WTC11 (cell line): ENCODE data around the gene TRDMT1. TPM values are rescaled to one million over a fixed set of nuclear protein-coding genes. Genes with fewer than 3 reads are reported as not detected.

Experiments
- ATAC-seq: fragments of 200-7000 bp; cut with Tn5 transposase; 2 replicates; pipeline ENCODE4 v1.10.0; 2021; ENCODE audit warnings: mild to moderate bottlenecking, moderate library complexity
- CTCF ChIA-PET: fragments of 300-600 bp; sonication (Branson Sonifier 250); formaldehyde crosslinking; loops from one replicate; lab custom pipeline; 2021; ENCODE audit warnings: antibody characterized with exemption; lab: Charles Lee
- POLR2A ChIA-PET: fragments of 350-600 bp; sonication (Branson Sonifier 250); formaldehyde crosslinking; loops from one replicate; lab custom pipeline; 2021; ENCODE audit warnings: antibody characterized with exemption; lab: Charles Lee
- DNase-seq: peaks from one replicate; pipeline ENCODE4 v3.0.0; 2021; ENCODE audit warnings: low spot score
- H3K27ac Mint-ChIP-seq: 2 replicates; pipeline ENCODE4 v1.8.0; 2021; ENCODE audit warnings: mixed read lengths
- H3K27me3 Mint-ChIP-seq: 2 replicates; pipeline ENCODE4 v1.8.0; 2021; ENCODE audit warnings: low read depth, mild to moderate bottlenecking, moderate library complexity, mixed read lengths
- H3K36me3 Mint-ChIP-seq: 2 replicates; pipeline ENCODE4 v1.8.0; 2021; ENCODE audit warnings: mixed read lengths
- H3K4me1 Mint-ChIP-seq: 2 replicates; pipeline ENCODE4 v1.8.0; 2022; ENCODE audit warnings: mixed read lengths
- H3K4me3 Mint-ChIP-seq: 2 replicates; pipeline ENCODE4 v1.8.0; 2021; ENCODE audit warnings: mild to moderate bottlenecking, moderate library complexity, mixed read lengths
- H3K9me3 Mint-ChIP-seq: 2 replicates; pipeline ENCODE4 v1.8.0; 2021; ENCODE audit warnings: mixed read lengths
- EMX1 ChIP-seq: fragments of 250-450 bp; sonication (Bioruptor Pico); IDR thresholded peaks from 2 replicates; pipeline ENCODE4 v1.8.0; 2021; ENCODE audit warnings: mild to moderate bottlenecking
- ERG ChIP-seq: fragments of 250-450 bp; sonication (Bioruptor Pico); IDR thresholded peaks from 2 replicates; pipeline ENCODE4 v1.8.0; 2021; ENCODE audit warnings: mild to moderate bottlenecking
- OVOL2 ChIP-seq: fragments of 250-450 bp; sonication (Bioruptor Pico); IDR thresholded peaks from 2 replicates; pipeline ENCODE4 v1.9.0; 2021; ENCODE audit warnings: mild to moderate bottlenecking, borderline replicate concordance
- PRRX2 ChIP-seq: fragments of 250-450 bp; sonication (Bioruptor Pico); IDR thresholded peaks from 2 replicates; pipeline ENCODE4 v1.8.0; 2021; ENCODE audit warnings: mild to moderate bottlenecking
- SMAD4 ChIP-seq: sonication (generic); formaldehyde crosslinking; IDR thresholded peaks from 2 replicates; pipeline ENCODE4 v1.8.0; 2022; ENCODE audit warnings: mild to moderate bottlenecking, missing genetic modification reagents
- SOX15 ChIP-seq: fragments of 250-450 bp; sonication (Bioruptor Pico); IDR thresholded peaks from 2 replicates; pipeline ENCODE4 v1.9.0; 2021; ENCODE audit warnings: mild to moderate bottlenecking
- SP1 ChIP-seq: sonication (generic); formaldehyde crosslinking; conservative IDR thresholded peaks from 2 replicates; pipeline ENCODE4 v1.8.1; 2022; ENCODE audit warnings: missing genetic modification reagents
- TP53 ChIP-seq: sonication (generic); formaldehyde crosslinking; IDR thresholded peaks from 2 replicates; pipeline ENCODE4 v1.8.1; 2023; ENCODE audit warnings: mild to moderate bottlenecking, missing genetic modification reagents
- total RNA-seq: library from RNA; stranded (reverse); gene quantifications from 3 replicates; pipeline ENCODE4 v1.2.3, GENCODE V29; 2021
- TF ChIP-seq, protein P1 (sequence below): fragments of 250-450 bp; sonication (Bioruptor Pico); IDR thresholded peaks from 2 replicates; pipeline ENCODE4 v1.9.0; 2021; ENCODE audit warnings: mild to moderate bottlenecking, borderline replicate concordance
- TF ChIP-seq, protein P2 (sequence below): sonication (generic); formaldehyde crosslinking; IDR thresholded peaks from 2 replicates; pipeline ENCODE4 v1.8.1; 2023; ENCODE audit warnings: mild to moderate bottlenecking, missing genetic modification reagents, borderline replicate concordance
- TF ChIP-seq, protein P3 (sequence below): fragments of 250-450 bp; sonication (Bioruptor Pico); IDR thresholded peaks from 2 replicates; pipeline ENCODE4 v1.9.0; 2021; ENCODE audit warnings: mild to moderate bottlenecking
- TF ChIP-seq, protein P4 (sequence below): sonication (generic); formaldehyde crosslinking; IDR thresholded peaks from 2 replicates; pipeline ENCODE4 v1.8.0; 2023; ENCODE audit warnings: mild to moderate bottlenecking, missing genetic modification reagents

TRDMT1 gene
- total RNA-seq, 1 experiment from 2014 or later, result 11.7 TPM

- TF ChIP-seq, protein P1, sequence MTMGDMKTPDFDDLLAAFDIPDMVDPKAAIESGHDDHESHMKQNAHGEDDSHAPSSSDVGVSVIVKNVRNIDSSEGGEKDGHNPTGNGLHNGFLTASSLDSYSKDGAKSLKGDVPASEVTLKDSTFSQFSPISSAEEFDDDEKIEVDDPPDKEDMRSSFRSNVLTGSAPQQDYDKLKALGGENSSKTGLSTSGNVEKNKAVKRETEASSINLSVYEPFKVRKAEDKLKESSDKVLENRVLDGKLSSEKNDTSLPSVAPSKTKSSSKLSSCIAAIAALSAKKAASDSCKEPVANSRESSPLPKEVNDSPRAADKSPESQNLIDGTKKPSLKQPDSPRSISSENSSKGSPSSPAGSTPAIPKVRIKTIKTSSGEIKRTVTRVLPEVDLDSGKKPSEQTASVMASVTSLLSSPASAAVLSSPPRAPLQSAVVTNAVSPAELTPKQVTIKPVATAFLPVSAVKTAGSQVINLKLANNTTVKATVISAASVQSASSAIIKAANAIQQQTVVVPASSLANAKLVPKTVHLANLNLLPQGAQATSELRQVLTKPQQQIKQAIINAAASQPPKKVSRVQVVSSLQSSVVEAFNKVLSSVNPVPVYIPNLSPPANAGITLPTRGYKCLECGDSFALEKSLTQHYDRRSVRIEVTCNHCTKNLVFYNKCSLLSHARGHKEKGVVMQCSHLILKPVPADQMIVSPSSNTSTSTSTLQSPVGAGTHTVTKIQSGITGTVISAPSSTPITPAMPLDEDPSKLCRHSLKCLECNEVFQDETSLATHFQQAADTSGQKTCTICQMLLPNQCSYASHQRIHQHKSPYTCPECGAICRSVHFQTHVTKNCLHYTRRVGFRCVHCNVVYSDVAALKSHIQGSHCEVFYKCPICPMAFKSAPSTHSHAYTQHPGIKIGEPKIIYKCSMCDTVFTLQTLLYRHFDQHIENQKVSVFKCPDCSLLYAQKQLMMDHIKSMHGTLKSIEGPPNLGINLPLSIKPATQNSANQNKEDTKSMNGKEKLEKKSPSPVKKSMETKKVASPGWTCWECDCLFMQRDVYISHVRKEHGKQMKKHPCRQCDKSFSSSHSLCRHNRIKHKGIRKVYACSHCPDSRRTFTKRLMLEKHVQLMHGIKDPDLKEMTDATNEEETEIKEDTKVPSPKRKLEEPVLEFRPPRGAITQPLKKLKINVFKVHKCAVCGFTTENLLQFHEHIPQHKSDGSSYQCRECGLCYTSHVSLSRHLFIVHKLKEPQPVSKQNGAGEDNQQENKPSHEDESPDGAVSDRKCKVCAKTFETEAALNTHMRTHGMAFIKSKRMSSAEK (CRISPR knock-in tag), result no peak
- TF ChIP-seq TP53, result no peak
- TF ChIP-seq, all 79 proteins: peak for 0
These were observed 35.1 kb upstream of the TRDMT1 start (continued) for GRCh38 chr10:17236468-17237148.

DNA sequence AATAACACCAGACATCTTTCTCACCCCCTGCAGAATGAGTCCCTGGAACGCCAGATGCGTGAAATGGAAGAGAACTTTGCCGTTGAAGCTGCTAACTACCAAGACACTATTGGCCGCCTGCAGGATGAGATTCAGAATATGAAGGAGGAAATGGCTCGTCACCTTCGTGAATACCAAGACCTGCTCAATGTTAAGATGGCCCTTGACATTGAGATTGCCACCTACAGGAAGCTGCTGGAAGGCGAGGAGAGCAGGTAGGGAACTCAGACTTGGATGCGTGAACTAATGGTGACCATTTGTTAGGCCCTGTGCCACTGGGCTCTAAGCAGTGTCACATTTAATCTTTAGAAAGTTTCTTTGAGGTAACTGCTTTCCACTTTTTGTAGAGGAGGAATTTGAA, 33.7 kb upstream of the TRDMT1 start:
- H3K9me3 Mint-ChIP-seq, result no peaks in the 10 kb centered on the region
- TF ChIP-seq TP53 (no peak), SOX15 (CRISPR knock-in tag) (no peak)
- TF ChIP-seq, all 79 proteins: peak for 0
- peaks cover 29% of the 10 kb centered on the region for H3K36me3 Mint-ChIP-seq
- DNase-seq (peak; percentile 14), ATAC-seq (peak; percentile 41)
- H3K4me3 Mint-ChIP-seq, result no peak overlapping the region
- H3K27me3 Mint-ChIP-seq, result peaks cover 6% of the 10 kb centered on the region
- CTCF ChIA-PET, result no interaction called here
- POLR2A ChIA-PET, result interaction anchor here (0.6 kb wide), 1 partner anchor 152 kb away, joined by 3 read pairs; no protein-coding TSS in a partner anchor
- H3K4me1 Mint-ChIP-seq, result peaks cover 7% of the 10 kb centered on the region; the same call in 1 of the 2 replicates
- H3K27ac Mint-ChIP-seq, result no peak overlapping the region

GRCh38 chr10:17234431-17234945, 33.0 kb upstream of the TRDMT1 start:
- no peaks in the 10 kb centered on the region for H3K9me3 Mint-ChIP-seq
- TF ChIP-seq ERG (CRISPR knock-in tag) (no peak), SP1 (CRISPR knock-in tag) (no peak), OVOL2 (CRISPR knock-in tag) (no peak), EMX1 (CRISPR knock-in tag) (no peak), PRRX2 (CRISPR knock-in tag) (no peak), SMAD4 (CRISPR knock-in tag) (no peak)
- TF ChIP-seq, protein P2, sequence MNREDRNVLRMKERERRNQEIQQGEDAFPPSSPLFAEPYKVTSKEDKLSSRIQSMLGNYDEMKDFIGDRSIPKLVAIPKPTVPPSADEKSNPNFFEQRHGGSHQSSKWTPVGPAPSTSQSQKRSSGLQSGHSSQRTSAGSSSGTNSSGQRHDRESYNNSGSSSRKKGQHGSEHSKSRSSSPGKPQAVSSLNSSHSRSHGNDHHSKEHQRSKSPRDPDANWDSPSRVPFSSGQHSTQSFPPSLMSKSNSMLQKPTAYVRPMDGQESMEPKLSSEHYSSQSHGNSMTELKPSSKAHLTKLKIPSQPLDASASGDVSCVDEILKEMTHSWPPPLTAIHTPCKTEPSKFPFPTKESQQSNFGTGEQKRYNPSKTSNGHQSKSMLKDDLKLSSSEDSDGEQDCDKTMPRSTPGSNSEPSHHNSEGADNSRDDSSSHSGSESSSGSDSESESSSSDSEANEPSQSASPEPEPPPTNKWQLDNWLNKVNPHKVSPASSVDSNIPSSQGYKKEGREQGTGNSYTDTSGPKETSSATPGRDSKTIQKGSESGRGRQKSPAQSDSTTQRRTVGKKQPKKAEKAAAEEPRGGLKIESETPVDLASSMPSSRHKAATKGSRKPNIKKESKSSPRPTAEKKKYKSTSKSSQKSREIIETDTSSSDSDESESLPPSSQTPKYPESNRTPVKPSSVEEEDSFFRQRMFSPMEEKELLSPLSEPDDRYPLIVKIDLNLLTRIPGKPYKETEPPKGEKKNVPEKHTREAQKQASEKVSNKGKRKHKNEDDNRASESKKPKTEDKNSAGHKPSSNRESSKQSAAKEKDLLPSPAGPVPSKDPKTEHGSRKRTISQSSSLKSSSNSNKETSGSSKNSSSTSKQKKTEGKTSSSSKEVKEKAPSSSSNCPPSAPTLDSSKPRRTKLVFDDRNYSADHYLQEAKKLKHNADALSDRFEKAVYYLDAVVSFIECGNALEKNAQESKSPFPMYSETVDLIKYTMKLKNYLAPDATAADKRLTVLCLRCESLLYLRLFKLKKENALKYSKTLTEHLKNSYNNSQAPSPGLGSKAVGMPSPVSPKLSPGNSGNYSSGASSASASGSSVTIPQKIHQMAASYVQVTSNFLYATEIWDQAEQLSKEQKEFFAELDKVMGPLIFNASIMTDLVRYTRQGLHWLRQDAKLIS (CRISPR knock-in tag), result no peak
- TF ChIP-seq, protein P3, sequence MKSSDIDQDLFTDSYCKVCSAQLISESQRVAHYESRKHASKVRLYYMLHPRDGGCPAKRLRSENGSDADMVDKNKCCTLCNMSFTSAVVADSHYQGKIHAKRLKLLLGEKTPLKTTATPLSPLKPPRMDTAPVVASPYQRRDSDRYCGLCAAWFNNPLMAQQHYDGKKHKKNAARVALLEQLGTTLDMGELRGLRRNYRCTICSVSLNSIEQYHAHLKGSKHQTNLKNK, result no peak
- TF ChIP-seq, protein P4, sequence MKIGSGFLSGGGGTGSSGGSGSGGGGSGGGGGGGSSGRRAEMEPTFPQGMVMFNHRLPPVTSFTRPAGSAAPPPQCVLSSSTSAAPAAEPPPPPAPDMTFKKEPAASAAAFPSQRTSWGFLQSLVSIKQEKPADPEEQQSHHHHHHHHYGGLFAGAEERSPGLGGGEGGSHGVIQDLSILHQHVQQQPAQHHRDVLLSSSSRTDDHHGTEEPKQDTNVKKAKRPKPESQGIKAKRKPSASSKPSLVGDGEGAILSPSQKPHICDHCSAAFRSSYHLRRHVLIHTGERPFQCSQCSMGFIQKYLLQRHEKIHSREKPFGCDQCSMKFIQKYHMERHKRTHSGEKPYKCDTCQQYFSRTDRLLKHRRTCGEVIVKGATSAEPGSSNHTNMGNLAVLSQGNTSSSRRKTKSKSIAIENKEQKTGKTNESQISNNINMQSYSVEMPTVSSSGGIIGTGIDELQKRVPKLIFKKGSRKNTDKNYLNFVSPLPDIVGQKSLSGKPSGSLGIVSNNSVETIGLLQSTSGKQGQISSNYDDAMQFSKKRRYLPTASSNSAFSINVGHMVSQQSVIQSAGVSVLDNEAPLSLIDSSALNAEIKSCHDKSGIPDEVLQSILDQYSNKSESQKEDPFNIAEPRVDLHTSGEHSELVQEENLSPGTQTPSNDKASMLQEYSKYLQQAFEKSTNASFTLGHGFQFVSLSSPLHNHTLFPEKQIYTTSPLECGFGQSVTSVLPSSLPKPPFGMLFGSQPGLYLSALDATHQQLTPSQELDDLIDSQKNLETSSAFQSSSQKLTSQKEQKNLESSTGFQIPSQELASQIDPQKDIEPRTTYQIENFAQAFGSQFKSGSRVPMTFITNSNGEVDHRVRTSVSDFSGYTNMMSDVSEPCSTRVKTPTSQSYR, result no peak
- H3K27me3 Mint-ChIP-seq, result peaks cover 11% of the 10 kb centered on the region
- CTCF ChIA-PET, result no interaction called here
- H3K4me3 Mint-ChIP-seq, result no peak overlapping the region
- POLR2A ChIA-PET, result interaction anchor here (0.6 kb wide), 1 partner anchor 153 kb away, joined by 3 read pairs; no protein-coding TSS in a partner anchor
- H3K4me1 Mint-ChIP-seq, result peaks cover 7% of the 10 kb centered on the region; the same call in 1 of the 2 replicates
- H3K36me3 Mint-ChIP-seq, result peaks cover 29% of the 10 kb centered on the region
- no peak overlapping the region for H3K27ac Mint-ChIP-seq
- DNase-seq (no peak), ATAC-seq (no peak)
